Hepatocyte (in vitro differentiated cells): ENCODE measurements around the gene GALNT17. TPM values are rescaled to one million over a fixed set of nuclear protein-coding genes. Genes with fewer than 3 reads are reported as not detected.

Experiments used
- DNase-seq: peaks from one replicate; pipeline ENCODE4 v3.0.0-alpha.2; 2016; ENCODE audit warnings: low spot score
- H2AFZ ChIP-seq: fragments of 200-600 bp; sonication (generic); 2 replicates; pipeline ENCODE4 v1.6.0; 2016; ENCODE audit warnings: antibody characterized with exemption, mild to moderate bottlenecking
- H3K27ac ChIP-seq: fragments of 200-600 bp; sonication (generic); 2 replicates; pipeline ENCODE4 v1.5.1; 2016; ENCODE audit warnings: mild to moderate bottlenecking
- H3K27me3 ChIP-seq: fragments of 200-600 bp; sonication (generic); 2 replicates; pipeline ENCODE4 v1.6.1; 2016
- H3K36me3 ChIP-seq: fragments of 200-600 bp; sonication (generic); replicated peaks from 2 replicates; pipeline ENCODE4 v1.5.1; 2016; ENCODE audit warnings: low read depth; ENCODE audit not compliant: insufficient read depth
- H3K4me1 ChIP-seq: fragments of 200-600 bp; sonication (generic); 2 replicates; pipeline ENCODE4 v1.5.1; 2016; ENCODE audit warnings: mild to moderate bottlenecking, moderate library complexity; ENCODE audit not compliant: insufficient read depth
- H3K4me2 ChIP-seq: fragments of 200-600 bp; sonication (generic); 2 replicates; pipeline ENCODE4 v1.6.0; 2016
- H3K4me3 ChIP-seq: fragments of 200-600 bp; sonication (generic); 2 replicates; pipeline ENCODE4 v1.5.1; 2016; ENCODE audit warnings: mild to moderate bottlenecking
- H3K79me2 ChIP-seq: fragments of 200-600 bp; sonication (generic); 2 replicates; pipeline ENCODE4 v1.6.0; 2017; ENCODE audit warnings: mild to moderate bottlenecking
- H3K9me2 ChIP-seq: fragments of 200-600 bp; sonication (generic); replicated peaks from 2 replicates; pipeline ENCODE4 v1.6.0; 2017; ENCODE audit warnings: mild to moderate bottlenecking; ENCODE audit not compliant: insufficient read depth
- H3K9me3 ChIP-seq: fragments of 200-600 bp; sonication (generic); 2 replicates; pipeline ENCODE4 v1.5.1; 2016; ENCODE audit warnings: low read depth, mild to moderate bottlenecking
- H4K20me1 ChIP-seq: fragments of 200-600 bp; sonication (generic); 2 replicates; pipeline ENCODE4 v1.6.0; 2016; ENCODE audit warnings: mild to moderate bottlenecking; ENCODE audit not compliant: insufficient read depth, poor library complexity, severe bottlenecking
- EZH2 ChIP-seq: fragments of 200-600 bp; sonication (generic); IDR thresholded peaks from 2 replicates; pipeline ENCODE4 v1.6.1; 2016; ENCODE audit warnings: antibody characterized with exemption, mild to moderate bottlenecking, borderline replicate concordance
- EZH2phosphoT487 ChIP-seq: fragments of 200-600 bp; sonication (generic); IDR thresholded peaks from one replicate; pipeline ENCODE4 v1.6.1; 2018; ENCODE audit warnings: antibody characterized with exemption, mild to moderate bottlenecking, low read depth, moderate library complexity; ENCODE audit not compliant: unreplicated experiment, severe bottlenecking
- WGBS: methylation state at CpG from one replicate; pipeline ENCODE4 v1.1.6; 2016; ENCODE audit warnings: low lambda C conversion rate; ENCODE audit errors: missing lambda C conversion rate; 5-methylcytosine and 5-hydroxymethylcytosine counted together
- polyA plus RNA-seq: library from polyadenylated mRNA; unstranded; fragments of >200 nt; fragmentation: Nextera tagmentation; extraction: Ambion mirVana; gene quantifications from 2 replicates; pipeline ENCODE4 v1.2.1, GENCODE V29; 2016
- total RNA-seq: library from RNA; depleted of rRNA; stranded (reverse); fragments of >200 nt; gene quantifications from 2 replicates; pipeline ENCODE4 v1.2.3, GENCODE V29; 2014
- TF ChIP-seq, protein P1 (sequence below): fragments of 200-600 bp; sonication (generic); IDR thresholded peaks from 2 replicates; pipeline ENCODE4 v1.5.1; 2016; ENCODE audit warnings: antibody characterized with exemption, mild to moderate bottlenecking; ENCODE audit not compliant: poor library complexity

GALNT17 gene
- total and polyA plus RNA-seq, 2 experiments from 2014 or later: 4.3 to 8.1 TPM

DNA sequence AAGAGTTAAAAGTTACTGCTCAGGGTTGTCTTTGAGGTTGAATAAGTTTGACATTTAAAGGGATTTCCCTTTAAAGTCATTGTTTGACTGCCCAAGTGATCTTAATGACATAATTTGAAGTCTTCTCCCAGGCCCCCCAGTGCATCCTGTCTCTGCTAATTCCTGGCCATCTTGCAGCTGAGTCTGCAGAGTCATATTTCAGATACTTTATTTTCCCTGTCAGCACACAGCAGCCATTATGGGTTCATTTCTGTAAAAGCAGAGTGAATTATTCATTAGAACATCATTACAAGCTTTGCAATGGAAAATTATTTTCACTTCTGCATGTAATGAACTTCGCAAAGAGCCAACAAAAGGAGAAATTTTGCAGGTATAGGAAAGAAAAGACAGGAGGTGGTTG lies 536.6 kb downstream of the GALNT17 start:
- 100% methylated on average over 1 of the region's 1 CpG for WGBS
- Histone ChIP-seq H2AFZ (no peak overlapping the region), H3K27me3 (no peaks in the 10 kb centered on the region), H4K20me1 (no peaks in the 10 kb centered on the region), H3K27ac (no peak overlapping the region), H3K79me2 (no peaks in the 10 kb centered on the region), H3K4me2 (no peak overlapping the region), H3K4me3 (no peak overlapping the region), H3K9me2 (no peaks in the 10 kb centered on the region), H3K9me3 (no peaks in the 10 kb centered on the region), H3K4me1 (no peaks in the 10 kb centered on the region), H3K36me3 (no peaks in the 10 kb centered on the region)
- TF ChIP-seq, protein P1, sequence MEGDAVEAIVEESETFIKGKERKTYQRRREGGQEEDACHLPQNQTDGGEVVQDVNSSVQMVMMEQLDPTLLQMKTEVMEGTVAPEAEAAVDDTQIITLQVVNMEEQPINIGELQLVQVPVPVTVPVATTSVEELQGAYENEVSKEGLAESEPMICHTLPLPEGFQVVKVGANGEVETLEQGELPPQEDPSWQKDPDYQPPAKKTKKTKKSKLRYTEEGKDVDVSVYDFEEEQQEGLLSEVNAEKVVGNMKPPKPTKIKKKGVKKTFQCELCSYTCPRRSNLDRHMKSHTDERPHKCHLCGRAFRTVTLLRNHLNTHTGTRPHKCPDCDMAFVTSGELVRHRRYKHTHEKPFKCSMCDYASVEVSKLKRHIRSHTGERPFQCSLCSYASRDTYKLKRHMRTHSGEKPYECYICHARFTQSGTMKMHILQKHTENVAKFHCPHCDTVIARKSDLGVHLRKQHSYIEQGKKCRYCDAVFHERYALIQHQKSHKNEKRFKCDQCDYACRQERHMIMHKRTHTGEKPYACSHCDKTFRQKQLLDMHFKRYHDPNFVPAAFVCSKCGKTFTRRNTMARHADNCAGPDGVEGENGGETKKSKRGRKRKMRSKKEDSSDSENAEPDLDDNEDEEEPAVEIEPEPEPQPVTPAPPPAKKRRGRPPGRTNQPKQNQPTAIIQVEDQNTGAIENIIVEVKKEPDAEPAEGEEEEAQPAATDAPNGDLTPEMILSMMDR: no peak
- TF ChIP-seq EZH2phosphoT487: no peak
- no peak for TF ChIP-seq EZH2
- no peak for DNase-seq

DNA sequence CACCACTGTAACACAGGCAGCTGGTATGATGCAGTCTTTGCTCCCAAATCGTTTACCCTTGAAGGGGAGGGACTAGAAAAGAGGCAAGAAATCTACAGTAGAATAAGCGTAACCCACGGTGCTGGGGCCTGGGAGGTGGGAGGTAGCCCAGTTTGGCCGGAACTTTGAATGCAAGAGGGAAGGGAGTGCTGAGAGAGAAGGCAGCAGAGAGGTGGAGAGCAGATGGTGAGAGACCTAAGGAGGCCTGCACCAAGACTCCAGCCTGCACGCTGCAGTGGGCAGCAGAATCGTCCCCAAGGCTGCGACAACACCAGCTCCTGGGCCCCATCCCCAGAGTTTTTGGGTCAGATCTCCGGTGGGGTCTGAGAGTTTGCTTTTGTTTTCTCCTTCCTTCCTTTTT lies 547.5 kb downstream of the GALNT17 start:
- H3K4me2 ChIP-seq: no peak overlapping the region
- no peaks in the 10 kb centered on the region for H3K36me3 ChIP-seq
- no peaks in the 10 kb centered on the region for H3K9me2 ChIP-seq
- WGBS: 77% methylated on average over 7 of the region's 8 CpGs
- H3K79me2 ChIP-seq: no peaks in the 10 kb centered on the region
- H3K9me3 ChIP-seq: no peaks in the 10 kb centered on the region
- no peaks in the 10 kb centered on the region for H3K27me3 ChIP-seq
- H4K20me1 ChIP-seq: no peaks in the 10 kb centered on the region
- H3K4me3 ChIP-seq: no peak overlapping the region
- H2AFZ ChIP-seq: no peak overlapping the region
- no peak overlapping the region for H3K27ac ChIP-seq
- no peak for DNase-seq
- H3K4me1 ChIP-seq: no peaks in the 10 kb centered on the region
- TF ChIP-seq EZH2 (no peak), EZH2phosphoT487 (no peak)
- TF ChIP-seq, protein P1: no peak

DNA sequence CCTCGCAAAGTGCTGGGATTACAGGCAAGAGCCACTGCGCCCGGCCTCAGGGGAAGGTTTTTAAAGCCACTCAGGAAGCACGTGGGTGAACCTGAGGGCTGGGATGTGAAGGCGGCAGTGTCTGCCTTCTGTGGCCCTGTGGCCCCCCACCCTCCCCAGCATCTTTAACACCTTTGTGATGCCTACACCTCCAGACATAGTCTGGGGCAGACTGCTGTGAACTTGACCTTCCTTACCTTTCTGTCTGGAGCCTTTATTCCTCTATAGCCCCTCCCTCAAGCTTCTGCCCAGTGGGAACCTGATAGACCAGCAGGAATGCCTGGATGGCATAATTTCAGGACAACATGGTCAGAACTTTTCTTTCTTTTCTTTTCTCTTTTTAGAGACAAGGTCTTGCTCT lies 550.2 kb downstream of the GALNT17 start:
- H3K27ac ChIP-seq: no peak overlapping the region
- no peak for DNase-seq
- H3K9me3 ChIP-seq: no peaks in the 10 kb centered on the region
- TF ChIP-seq EZH2: no peak
- no peak for TF ChIP-seq EZH2phosphoT487
- TF ChIP-seq, protein P1: no peak
- H3K27me3 ChIP-seq: no peaks in the 10 kb centered on the region
- H2AFZ ChIP-seq: no peak overlapping the region
- no peak overlapping the region for H3K4me2 ChIP-seq
- no peaks in the 10 kb centered on the region for H4K20me1 ChIP-seq
- 71% methylated on average over 5 of the region's 5 CpGs for WGBS
- no peaks in the 10 kb centered on the region for H3K4me1 ChIP-seq
- H3K36me3 ChIP-seq: no peaks in the 10 kb centered on the region
- no peaks in the 10 kb centered on the region for H3K9me2 ChIP-seq
- no peaks in the 10 kb centered on the region for H3K79me2 ChIP-seq
- H3K4me3 ChIP-seq: no peak overlapping the region
